Islet precursor cell (in vitro differentiated cells): ENCODE measurements around the gene CAPN5.

ENCODE experiments used
- DNase-seq: peaks from one replicate; pipeline ENCODE4 v3.0.0-alpha.2; 2018

The CAPN5 gene

DNA sequence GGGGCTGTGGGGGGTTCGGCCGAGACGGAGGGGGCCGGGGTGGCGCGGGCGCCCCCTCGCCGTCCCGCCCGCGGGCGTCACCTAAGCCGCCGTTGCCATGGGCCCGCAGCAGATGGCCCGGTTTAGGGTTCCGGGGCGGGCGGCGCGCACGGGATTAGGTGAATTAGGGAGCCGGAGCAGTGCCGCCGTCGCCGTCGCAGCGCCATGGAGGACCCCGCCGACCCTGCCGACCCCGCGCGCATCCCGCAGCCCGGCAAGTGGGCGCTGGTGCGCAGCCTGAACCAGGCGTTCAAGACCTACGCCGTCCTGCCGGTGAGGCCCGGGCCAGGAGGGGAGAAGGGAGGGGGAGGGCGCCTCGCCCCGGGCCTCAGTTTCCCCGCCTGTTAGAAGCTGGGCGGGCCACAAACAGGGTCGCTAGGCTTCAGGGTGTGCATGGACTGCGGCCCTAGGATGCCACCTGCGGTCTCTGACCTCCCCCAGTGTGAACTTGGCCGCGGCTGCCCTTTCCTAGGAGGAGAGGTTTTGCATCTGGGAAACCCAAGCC lies 71.4 kb downstream of the CAPN5 start:
- no peak for DNase-seq

DNA sequence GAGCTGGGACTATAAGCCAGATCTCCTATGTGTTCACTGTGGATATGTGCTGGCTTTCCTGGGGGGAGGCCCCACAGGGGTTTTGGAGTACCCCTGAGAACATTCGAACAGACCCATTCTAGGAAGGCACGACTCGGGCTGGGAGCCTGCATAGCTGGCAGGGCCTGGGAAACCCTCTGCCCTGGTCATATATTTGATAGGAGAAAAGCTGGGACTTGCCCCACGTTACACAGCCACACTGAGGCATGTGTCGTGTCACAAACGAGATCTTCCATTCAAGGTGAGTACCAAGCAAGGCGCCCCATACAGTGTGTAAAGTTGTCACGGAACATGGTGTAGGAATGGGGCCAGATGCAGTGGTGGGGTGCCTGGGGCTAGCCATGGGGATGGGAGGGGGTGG lies 72.4 kb downstream of the CAPN5 start:
- no peak for DNase-seq

DNA sequence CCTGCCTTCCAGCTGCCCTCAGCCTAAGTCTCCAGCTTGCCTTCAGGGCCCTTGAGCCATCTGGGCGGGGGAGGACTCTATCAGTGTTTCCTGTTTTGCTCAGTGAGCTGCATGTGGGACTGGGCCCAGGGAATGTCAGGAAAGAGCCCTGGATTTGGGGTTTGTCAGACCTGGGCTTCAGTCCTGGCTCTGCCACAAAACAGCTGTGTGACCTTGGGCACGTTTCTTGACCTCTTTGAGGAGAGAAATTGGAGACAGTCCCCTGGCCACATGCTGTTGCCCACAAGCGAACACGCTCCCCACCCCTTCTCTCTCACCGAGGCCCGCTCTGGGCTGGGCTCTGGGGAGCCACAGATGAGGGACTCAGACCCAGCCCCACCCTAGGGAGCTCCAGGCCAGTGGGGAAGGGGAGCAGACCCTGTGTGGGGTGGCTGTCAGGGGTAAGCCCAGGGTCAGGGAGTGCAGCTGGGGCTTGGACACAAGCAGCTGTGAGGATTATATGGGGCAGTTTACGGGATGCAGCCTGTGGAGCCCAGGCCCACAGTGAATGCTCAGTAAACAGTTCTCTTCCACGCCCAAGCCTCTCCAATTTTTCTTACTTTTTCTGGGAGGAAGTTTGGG lies 73.6 kb downstream of the CAPN5 start:
- DNase-seq: peak; percentile 87

- no peak for DNase-seq
Measured at GRCh38 chr11:77141034-77141433, 74.3 kb downstream of the CAPN5 start.

DNA sequence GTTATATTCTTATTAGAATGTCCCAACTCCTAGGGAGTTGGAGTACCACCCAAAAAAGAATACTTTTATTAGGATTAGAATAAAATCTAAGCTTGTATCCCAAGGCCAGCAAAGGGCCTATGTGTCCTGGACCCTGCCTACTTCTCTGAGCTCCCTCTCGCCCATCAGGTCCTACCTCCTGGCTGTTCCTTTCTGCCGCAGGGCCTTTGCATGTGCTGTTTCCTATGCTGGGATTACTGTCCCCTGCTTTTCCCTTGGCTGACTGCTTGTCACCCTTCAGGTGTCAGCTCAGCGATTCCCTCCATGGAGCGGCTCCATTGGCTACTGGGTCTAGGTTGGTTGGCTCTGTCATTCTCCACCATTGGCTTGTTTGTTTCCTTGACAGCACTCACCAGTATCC lies 74.7 kb downstream of the CAPN5 start:
- DNase-seq: no peak

DNA sequence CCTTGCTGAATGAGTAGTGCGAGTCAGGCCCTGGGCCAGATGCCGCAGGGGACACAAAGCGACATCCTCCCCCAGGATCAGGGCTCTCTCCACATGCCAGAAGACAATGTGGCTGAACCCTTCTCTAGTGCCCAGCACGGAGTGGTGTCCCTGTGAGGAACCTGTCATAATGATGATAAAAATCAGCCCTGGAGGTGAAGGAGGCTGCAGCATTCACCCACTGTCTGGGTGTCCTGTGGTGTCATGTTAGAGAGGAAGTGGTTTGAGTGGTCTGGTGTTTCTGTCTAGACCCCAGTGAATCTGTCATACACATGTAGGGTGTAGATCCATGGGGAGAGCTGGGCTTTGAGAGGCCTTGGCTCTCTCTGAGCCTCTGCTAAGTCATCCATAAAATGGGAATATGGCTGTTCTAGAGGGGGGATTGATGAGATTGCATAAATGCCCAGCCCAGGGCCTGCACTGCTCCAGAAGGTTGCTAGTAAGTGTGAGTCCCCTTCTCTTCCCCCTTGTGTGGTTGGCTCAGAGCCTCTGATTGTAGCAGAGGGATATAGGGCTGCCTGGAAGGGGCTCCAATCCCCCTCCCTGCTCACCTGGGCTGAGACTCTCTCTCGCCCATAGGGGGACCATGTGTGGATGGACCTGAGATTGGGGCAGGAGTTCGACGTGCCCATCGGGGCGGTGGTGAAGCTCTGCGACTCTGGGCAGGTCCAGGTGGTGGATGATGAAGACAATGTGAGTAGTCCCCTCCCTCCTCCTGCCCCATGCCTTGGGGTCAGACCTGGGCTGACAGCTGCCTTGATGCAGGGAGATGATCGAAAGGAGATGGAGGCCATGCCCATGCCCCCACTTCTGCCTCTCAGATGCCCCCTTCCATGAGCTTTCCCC lies 75.6 kb downstream of the CAPN5 start:
- peak; percentile 68 for DNase-seq

DNA sequence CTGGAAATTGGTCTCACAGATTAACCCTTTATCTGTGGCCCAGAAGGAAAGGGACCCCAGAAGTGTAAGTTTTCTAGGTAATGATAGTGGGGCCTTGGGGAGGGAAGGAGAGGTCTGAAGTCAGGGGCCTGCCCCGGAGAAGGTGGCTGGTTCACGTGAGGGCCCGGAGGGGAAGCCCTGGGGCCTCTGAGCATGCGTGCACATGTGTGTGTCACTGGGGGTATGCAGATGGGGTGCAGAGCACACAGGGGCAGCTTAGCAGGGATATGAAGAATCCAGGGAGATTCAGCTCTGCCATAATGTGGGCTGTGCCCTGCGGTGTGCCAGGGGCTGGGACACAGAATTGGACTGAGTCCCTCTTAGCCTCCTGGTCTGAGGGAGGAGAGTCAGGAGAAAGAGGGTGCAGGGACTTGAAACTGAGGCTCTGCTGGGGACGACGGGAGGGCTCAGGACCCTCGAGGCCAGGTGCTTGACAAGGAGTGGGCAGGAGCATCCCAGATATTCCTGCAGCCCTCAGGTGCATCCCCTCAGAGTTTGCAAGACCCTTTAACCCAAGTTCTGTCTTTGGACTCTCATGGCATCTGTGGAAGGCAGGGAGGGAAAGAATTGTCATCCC lies 76.7 kb downstream of the CAPN5 start:
- no peak for DNase-seq

GRCh38 chr11:77144196-77144856 lies 77.6 kb downstream of the CAPN5 start:
- no peak for DNase-seq

GRCh38 chr11:77144857-77145428 lies 78.2 kb downstream of the CAPN5 start:
- no peak for DNase-seq

DNA sequence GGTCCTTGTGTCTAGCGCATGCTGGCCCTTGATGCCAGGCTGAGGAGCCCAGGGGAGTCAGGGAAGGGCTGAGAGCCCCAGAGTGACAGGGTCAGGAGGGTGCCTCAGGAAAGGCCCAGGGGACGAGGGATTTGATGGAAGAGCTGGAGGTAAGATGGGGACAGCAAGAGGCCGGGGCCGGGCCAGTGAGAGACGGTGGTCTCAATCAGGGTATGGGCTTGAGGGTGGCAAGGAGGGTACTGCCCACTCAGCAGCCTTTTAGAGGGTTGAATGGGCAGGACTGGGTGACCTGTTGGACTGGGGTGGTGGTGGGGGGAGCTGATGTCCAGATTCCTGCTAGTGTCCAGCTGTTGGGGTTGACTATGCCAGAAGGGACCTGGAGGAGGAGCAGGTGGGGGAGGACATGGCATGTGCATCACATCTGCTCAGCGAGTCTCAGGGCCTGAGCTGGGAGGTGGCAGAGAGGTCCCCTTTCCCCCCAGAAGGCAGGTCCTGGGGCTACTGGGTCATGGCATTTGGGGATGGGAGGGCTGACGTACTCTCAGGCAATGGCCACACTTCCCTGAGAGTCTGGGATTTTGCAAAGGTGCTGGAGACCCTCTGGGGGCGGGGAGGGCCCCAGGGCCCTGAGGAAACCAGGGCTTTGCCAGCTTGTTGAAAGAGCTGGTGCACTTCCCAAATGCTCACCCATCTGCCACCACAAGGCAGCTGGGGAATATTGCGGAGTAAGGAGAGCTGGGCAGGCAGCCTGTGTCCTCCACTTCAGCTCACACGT lies 79.7 kb downstream of the CAPN5 start:
- no peak for DNase-seq

- no peak for DNase-seq
Measured at GRCh38 chr11:77147036-77147315, 80.2 kb downstream of the CAPN5 start.

GRCh38 chr11:77147668-77148321 lies 81.0 kb downstream of the CAPN5 start:
- peak; percentile 68 for DNase-seq

DNA sequence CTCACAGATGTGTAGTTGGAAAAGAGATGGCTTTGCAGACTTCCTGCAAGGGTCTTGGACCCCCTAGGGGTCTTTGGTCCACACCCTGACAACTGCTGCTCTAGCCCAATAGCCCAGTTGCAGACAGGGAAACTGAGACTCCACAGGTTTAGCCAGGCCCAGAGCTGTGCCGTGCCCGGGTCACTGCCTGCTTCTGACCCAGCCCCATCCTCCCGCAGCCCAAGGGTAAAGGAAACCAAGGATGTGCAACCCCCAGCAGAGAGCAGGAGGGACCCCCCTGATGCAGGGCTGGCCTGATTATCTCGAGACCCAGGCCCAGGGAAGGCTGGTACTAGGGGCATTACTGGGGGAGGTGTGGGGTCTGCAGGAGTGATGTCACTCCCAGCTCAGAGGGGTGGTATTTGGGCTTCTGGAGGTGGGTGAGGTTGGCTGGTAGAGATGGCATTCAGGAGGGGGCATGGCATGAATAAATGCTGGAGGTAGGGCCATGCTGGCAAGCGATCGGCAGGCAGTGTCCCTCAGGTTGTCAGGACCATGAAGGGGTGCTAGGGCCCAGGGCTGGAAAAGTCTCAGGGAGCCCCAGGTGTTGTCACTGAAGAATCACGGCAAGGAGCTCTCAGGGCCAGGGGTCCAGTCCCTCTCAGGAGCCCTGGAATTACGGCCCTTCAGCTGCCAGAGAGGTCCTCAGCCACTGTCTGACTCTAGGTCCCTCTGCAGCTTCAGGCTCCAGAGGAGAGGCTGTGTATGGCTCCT lies 82.4 kb downstream of the CAPN5 start:
- DNase-seq: no peak

- no peak for DNase-seq
Measured at GRCh38 chr11:77149716-77150392, 83.1 kb downstream of the CAPN5 start.

DNA sequence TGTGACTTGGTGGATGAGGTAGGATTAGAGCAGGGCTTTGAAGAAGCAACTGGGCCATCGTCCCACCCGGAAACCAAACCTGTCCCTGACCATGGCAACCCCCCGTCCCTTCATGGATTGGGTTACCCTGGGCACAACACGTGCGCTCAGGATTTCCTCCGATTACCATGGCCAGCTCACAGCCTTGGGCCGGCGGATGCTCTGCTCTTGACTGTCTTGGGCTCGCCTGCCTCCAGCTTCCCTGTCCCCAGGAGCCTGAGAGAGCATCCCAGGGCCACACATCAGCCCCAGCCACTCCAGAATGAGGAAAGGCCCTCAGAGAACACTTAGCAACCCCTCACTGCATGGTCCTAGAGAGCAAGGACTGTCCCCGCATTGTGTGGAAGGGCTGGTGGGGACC lies 84.1 kb downstream of the CAPN5 start:
- DNase-seq: no peak

DNA sequence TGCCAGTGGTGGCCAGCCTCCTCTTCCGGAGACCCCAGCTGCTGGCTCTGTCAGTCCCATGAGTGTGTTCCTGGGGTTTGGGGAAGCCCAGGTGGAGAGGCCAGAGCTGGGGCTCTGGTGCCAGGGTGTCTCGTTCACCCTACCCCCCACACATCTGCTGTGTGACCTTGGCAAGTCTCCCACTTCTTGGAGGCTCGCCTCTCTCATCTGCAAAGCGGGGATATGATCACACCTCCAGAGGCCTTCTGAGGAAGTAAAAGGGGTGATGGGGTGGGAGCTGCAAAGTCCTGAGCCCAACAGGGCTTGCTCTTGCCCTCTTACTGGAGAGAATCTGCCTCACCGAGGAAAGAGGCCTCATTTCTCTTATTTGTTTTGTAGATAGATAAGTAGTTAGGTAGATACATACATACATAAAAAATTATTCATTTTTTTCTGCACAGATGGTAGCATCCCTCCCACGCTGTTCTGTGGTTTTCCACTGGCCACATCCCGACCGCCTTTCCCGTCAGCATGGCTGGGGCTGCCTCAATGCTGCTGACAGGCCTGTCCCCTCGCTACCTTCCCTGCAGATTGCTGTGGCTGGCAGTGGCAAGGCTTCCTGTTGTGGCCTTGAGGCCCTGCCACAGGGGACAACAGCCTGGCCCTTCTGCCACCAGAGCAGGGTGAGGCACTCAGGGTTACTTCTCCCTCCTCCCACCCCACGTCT lies 85.2 kb downstream of the CAPN5 start:
- no peak for DNase-seq

- no peak for DNase-seq
Measured at GRCh38 chr11:77152846-77153245, 86.1 kb downstream of the CAPN5 start.

- DNase-seq: no peak
Measured at GRCh38 chr11:77153276-77154185, 86.8 kb downstream of the CAPN5 start.
